DMS53 (cell line): ENCODE results near the gene SMARCA2.
A peak's percentile ranks its signal among the peaks of the same experiment; 100 is the strongest.
"Not testable (repeated sequence)": the region's sequence is repeated elsewhere in the genome, so short reads cannot be mapped to it uniquely, and the experiment has no call there.

ENCODE experiments used
- DNase-seq: peaks from one replicate; lab custom pipeline; 2025; lab: John Stamatoyannopoulos, UW

Gene SMARCA2

GRCh38 chr9:2144619-2145018 lies 129.5 kb downstream of the SMARCA2 start:
- DNase-seq, result no peak

DNA sequence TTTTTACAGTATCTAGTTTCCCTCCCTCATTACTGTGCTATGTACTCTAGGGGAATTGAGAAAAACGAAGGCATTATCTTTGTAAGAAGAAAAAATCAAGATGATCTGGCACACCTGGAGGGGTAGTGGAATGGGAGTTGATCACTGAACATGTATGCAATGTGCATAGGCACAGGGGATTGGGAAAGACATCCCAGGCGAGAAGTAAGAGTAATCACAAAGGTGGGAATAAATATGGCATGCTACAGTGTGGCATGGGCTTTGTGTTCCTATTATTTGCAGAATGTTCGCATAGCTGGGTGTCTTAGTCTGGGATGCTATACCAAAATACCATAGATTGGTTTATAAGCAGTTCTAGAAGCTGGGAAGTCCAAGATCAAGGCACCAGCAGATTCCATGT lies 130.6 kb downstream of the SMARCA2 start:
- DNase-seq, result no peak

DNA sequence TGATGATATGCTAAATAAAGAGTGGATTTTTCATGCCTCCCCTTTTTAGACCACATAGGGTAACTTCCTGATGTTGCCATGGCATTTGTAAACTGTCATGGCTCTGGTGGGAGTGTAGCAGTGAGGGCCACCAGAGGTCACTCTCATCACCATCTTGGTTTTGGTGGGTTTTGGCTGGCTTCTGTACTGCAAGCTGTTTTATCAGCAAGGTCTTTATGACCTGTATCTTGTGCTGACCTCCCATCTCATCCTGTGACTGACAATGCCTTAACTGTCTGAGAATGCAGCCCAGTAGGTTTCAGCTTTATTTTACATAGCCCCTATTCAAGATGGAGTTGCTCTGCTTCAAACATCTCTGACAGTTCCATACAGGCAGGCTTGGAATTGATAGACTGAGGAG lies 131.6 kb downstream of the SMARCA2 start:
- not testable (repeated sequence) for DNase-seq

DNA sequence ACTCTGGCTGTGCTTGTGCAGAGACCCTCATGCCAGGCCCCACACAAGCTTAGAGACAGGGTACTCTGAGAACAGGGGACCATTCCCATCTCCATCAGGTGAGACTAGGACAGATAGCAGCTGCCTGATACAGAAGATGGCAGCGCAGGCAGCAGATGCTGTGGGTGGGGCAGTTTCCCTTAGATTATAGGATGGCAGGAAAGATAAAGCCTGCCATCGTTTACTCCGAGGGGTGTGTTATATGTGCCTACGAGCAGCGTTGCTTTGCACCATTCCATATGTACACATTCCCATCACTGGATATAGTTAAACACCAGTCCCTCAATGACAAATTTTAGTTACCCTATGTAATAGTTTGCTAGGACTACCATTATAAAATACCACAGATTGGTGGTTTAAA lies 135.2 kb downstream of the SMARCA2 start:
- DNase-seq, result no peak

DNA sequence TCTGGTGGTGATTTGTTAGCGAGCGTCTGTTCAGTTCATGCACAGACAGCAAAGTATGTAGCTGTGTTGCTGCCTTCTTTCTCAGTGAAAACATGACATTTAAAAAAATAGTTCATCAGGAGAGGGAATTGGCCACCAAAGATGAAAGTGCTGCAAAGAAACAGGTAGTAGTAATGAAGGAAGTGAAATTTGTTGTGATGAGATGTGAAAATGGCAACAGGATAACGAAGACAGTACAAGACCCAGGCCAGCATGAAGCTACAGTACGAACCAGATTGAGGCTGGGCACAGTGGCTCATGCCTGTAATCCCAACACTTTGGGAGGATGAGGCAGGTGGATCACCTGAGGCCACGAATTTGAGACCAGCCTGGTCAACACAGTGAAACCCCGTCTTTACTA lies 136.0 kb downstream of the SMARCA2 start:
- DNase-seq, result no peak

DNA sequence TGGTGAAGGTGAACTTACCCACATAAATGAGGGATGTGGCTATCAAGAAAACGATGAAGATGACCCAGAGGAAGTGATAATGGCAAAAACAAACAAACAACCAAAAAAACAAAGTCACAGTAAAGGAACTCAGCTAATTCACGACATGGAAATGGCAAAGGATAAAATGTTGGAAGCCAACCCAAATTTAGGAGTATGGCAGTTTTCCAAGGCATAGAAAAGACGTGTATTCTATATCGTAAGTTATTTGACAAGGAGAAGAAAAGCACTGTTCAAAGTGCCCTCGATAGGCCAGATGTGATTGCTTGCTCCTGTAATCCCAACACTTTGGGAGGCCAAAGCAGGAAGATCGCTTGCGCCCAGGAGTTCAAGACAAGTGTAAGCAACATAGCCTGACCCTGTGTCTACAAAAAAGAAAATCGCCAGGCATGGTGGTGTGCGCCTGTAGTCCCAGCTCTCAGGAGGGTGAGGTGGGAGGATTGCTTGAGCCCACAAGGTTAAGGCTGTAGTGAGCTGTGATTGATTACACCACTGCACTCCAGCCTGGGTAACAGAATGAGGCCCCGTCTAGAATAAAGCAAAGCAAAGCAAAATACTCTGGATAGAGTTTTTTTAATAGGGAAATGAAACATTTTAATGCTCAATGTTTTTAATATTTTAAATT lies 138.0 kb downstream of the SMARCA2 start:
- no peak for DNase-seq

DNA sequence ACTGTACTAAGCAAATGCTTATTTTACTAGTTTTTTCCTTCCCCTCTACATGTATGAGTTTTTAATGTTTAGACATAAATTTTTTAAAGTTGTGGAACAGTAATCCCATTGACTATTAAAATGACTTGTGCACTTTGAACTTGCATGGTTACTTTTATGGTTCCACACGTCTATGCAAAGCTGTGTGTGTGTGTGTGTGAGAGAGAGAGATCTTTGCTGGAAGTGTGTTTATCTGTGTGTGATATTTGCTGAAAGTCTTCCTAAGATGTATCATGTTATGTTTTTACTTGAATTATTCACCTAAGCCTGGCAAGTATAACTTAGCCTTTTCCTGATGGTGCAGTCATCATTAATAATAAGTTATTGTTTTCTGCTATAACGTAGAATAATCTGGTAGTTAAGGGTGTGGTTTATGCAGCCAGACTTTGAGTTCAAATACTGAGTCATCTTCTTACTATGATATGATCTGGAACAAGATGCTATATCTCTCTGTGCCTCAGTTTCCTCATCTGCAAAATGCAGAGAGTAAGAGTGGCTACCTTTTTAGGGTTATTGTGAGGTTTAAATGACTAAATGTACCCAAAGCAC lies 138.6 kb downstream of the SMARCA2 start:
- no peak for DNase-seq

DNA sequence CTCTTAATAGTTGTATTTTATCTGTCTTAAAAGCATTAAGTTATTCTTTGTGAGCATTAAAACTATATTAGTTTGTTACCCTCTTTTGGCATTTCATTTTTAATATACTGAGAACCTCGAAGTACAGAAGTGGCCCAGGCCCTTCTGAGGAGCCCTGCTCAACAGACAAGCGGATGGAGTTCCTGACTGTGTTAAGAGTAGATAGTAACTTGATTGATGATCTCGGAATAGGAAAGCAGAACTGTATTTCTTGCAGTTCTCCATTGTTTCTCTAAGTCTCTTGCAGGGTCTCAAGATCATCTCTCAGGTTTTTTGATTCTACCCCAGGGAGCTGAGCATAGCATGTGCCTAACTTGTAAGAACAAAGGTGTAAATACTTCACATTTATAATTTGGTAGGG lies 139.6 kb downstream of the SMARCA2 start:
- DNase-seq, result no peak

DNA sequence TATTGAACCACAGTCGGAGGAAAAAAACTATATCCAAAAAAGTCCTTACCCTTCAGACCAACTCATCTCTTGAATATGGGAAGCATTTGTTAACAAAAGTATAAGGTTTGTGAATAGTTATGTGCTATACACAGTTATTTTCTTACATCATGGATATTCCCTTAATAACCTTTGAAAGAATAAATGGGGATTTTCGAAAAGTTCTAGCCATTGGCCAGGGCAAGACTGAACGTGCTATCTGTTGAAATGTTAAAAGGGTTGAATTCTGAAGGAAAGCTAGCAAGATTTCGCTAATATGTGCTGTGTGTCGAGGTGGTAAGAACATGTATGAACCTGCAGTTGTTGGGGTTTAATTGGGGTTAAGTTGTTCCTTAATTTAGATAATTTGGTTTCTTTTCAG lies 140.8 kb downstream of the SMARCA2 start:
- DNase-seq, result no peak

GRCh38 chr9:2157277-2158110 lies 142.3 kb downstream of the SMARCA2 start:
- DNase-seq, result peak; percentile 59

DNA sequence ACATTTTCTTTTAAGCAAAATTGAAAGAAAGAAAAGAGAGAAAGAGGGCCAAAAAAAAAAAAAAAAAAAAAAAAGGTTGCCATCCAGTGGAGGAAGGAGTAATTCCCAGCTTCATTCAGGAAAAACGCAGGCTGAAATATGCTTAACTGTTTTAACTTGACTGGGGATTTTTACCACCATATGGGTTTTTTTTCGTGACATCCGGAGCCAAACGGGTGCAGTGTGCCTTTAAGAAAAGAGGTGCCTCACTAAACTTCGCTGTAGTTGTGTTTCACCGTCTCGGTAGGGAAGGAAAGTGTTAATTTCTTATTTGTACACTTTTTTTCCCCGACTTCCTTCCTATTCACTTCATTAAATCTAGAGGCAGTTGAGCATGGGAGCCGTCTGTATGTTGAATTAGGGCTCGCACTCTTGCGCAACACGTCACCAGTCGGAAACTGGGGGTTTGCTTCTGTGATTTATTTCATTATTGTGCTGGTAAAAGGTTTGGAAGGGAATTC lies 143.0 kb downstream of the SMARCA2 start:
- DNase-seq, result peak; percentile 44

DNA sequence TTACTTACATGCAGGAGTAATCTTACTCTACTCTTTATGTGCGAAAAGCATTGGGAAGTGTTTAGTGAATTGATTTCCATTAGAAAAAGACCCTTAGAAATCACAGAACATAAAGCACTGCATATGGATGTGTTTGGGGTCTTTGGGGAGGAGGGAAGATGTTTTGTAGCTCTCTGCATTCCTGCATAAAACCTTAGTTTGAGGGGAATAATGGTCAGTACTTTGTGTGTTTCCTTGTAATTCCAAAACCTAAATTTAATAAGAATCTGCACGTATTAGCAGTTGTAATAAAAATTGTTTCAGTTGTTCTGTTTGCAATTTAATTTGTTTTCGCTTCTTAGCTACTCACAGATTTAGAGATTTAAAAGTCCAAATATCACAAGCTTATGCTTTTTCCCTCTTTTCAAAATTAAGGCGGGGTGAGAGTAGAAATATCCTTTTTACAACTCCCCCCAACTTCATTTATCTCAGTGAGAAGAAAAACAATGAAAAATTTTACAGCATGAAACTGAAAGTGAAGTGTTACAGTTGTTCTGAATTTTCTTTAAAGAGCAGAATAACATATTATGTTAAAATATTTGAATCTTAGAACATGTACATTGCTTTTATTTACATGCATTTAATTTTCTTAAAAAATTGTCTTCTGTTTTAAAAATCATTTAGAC lies 143.8 kb downstream of the SMARCA2 start:
- DNase-seq, result peak; percentile 0

DNA sequence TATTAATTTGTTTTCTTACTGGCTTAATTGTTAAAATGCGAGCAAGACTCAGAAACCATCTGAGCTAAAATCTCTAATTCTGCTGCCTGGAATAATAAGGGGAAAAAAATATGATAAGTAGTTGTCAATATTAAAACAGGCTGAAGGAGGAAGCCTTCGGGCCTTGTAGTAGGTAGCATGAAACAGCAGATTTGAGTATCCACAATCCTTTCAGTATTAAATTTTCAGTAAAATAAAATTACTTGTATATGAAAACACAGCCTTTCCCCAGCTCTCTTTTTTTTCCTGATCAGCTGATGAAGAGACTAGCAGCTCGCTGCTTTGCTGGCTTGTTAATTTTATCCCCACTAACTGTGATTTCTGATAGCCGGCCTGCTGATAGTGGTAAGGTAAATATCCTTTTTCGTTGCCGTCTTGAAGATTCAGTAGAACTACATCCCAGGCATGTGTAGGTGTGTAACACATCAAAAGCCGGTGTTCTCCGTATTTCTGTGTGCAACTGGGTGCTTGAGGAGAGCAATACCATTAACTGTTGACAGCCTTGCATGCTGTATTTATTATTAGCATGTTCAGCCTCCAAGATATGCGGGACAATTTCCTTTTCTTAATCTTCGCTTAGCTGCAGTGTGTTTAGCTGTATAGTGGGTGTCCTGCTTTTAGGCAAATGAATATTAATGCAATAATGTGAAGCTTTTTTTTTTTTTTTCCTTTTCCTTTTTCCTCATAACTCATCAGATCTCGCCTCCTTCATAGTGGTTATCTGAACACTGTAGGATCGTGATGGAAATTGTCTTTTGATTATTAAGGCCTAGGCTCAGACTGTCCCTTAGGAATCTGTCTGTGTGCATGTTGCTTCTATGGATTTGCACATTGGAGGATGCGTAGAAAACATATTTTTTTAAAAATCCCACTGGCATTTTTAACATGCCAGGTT lies 144.6 kb downstream of the SMARCA2 start:
- DNase-seq, result peak; percentile 13

DNA sequence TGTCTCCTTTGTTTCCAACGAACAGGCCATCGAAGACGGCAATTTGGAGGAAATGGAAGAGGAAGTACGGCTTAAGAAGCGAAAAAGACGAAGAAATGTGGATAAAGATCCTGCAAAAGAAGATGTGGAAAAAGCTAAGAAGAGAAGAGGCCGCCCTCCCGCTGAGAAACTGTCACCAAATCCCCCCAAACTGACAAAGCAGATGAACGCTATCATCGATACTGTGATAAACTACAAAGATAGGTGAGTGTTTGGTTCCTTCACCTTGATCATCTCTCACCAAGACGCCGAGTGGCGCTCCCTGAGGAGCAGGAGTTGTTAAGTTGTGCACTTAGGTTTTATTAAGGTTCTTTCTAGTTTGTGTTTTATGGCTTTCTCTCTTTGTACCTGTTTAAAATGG lies 146.5 kb downstream of the SMARCA2 start:
- no peak for DNase-seq

- no peak for DNase-seq
These were observed 148.2 kb downstream of the SMARCA2 start for GRCh38 chr9:2163231-2163885.

GRCh38 chr9:2164268-2164667 lies 149.1 kb downstream of the SMARCA2 start:
- no peak for DNase-seq

GRCh38 chr9:2166203-2166602 lies 151.1 kb downstream of the SMARCA2 start:
- no peak for DNase-seq

DNA sequence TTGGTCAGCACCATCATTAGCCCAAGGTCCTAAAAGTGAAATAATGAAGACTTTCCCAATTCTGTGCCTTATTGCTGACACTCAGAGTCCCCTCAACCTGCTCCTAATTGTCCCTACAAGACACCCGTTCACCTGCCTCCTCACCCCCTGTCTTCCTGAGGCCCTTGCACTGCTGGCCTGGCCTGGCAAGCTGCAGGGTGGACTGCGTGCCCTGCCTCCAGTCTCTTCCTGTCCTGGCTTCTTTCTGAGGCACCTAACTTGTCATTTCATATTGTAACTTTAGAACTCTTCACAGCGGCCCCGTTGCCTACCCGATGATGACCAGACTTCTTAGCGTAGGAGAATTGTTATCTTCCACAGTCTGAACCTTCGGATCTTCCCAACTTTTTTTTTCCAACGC lies 153.9 kb downstream of the SMARCA2 start:
- no peak for DNase-seq

DNA sequence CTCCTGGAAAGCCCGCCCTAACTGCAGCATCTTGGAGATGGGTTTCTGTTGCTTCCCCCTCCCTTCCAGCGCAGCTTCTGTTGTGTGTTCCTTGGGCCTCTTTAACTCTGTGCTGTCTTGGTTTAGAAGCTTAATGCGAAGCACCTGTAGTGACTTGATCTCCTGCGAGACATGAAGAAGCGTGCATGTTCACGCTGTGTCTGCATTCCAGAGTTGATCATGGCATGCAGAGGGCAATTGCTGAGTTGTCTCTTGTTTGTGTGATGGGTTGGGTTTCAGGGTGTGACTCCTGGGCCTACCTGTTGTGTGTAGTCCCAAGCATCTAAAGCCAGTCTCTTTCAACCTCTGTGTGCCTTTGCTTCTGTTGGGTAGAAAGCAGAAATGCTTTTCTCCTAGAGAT lies 155.6 kb downstream of the SMARCA2 start:
- DNase-seq, result no peak

DNA sequence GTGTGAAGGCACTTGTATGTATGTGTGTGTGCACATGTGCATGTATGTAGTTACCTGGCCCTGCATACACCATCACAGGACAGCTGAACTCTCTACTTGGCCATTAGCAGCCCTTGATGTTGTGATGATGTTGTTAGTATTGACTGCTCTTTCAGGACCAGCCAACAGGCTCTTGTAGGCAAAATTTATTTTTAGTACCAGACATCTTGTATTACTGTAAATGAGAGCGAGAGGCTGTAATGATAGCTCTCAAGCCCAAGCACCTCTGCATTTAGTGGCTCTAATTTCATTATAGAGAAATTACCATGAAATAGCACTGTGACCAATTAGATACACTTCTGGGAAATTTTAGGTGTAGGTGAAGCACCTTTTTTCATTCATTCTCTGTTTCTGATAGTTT lies 158.0 kb downstream of the SMARCA2 start:
- DNase-seq, result no peak

GRCh38 chr9:2173861-2174260 lies 158.7 kb downstream of the SMARCA2 start:
- DNase-seq, result no peak
